HFFc6 (cell line): ENCODE data around the gene DNAH14. TPM values are rescaled to one million over a fixed set of nuclear protein-coding genes. Genes with fewer than 3 reads are reported as not detected.
"Not testable (repeated sequence)": the region's sequence is repeated elsewhere in the genome, so short reads cannot be mapped to it uniquely, and the experiment has no call there.

Experiments
- DNase-seq: peaks from one replicate; pipeline ENCODE4 v3.0.0-alpha.2; 2018
- H3K27ac Mint-ChIP-seq: 2 replicates; pipeline ENCODE4 v1.8.0; 2020; ENCODE audit warnings: mild to moderate bottlenecking, mixed read lengths
- H3K27me3 Mint-ChIP-seq: 2 replicates; pipeline ENCODE4 v1.8.0; 2021; ENCODE audit warnings: mild to moderate bottlenecking, moderate library complexity, mixed read lengths; ENCODE audit not compliant: insufficient read depth
- H3K36me3 Mint-ChIP-seq: 2 replicates; pipeline ENCODE4 v1.8.0; 2021; ENCODE audit warnings: low read depth, mixed read lengths
- H3K4me1 Mint-ChIP-seq: 2 replicates; pipeline ENCODE4 v1.8.0; 2020; ENCODE audit warnings: low read depth, mixed read lengths
- H3K4me3 Mint-ChIP-seq: 2 replicates; pipeline ENCODE4 v1.8.0; 2020; ENCODE audit warnings: mild to moderate bottlenecking, moderate library complexity, mixed read lengths
- H3K9me3 Mint-ChIP-seq: 2 replicates; pipeline ENCODE4 v1.8.0; 2020; ENCODE audit warnings: mild to moderate bottlenecking, mixed read lengths
- CTCF ChIP-seq: fragments of 200-600 bp; sonication (generic); IDR thresholded peaks from 2 replicates; pipeline ENCODE4 v1.5.0; 2021; ENCODE audit warnings: antibody characterized with exemption, mild to moderate bottlenecking
- total RNA-seq, 6 experiments: library from RNA; stranded (reverse); fragmentation: NEBNext Ultra II Directional; extraction: Animal tissue kit (Norgen Biotek cat#: 25700); gene quantifications; 2 replicates in 1 of 6; 3 replicates in 5 of 6; pipeline ENCODE4 v1.2.3, GENCODE V29; 2021

DNAH14 gene
- total RNA-seq, 6 experiments from 2014 or later: 6.0 to 8.4 (median 6.9) TPM

- Mint-ChIP-seq H3K4me1 (no peaks in the 10 kb centered on the region), H3K9me3 (peaks cover 13% of the 10 kb centered on the region), H3K4me3 (no peak overlapping the region), H3K36me3 (no peaks in the 10 kb centered on the region), H3K27ac (no peak overlapping the region), H3K27me3 (no peaks in the 10 kb centered on the region)
- no peak for DNase-seq
- TF ChIP-seq CTCF: no peak
These were observed 60.1 kb downstream of the DNAH14 start for GRCh38 chr1:224989615-224990014.

GRCh38 chr1:224991550-224991949 lies 62.1 kb downstream of the DNAH14 start:
- H3K27me3 Mint-ChIP-seq, H3K27ac Mint-ChIP-seq, H3K4me3 Mint-ChIP-seq, DNase-seq, H3K4me1 Mint-ChIP-seq, H3K36me3 Mint-ChIP-seq: not testable (repeated sequence)
- H3K9me3 Mint-ChIP-seq: peaks cover 18% of the 10 kb centered on the region

- DNase-seq: no peak
- H3K36me3 Mint-ChIP-seq: no peaks in the 10 kb centered on the region; the same call in 1 of the 2 replicates
- no peak for TF ChIP-seq CTCF
- H3K27ac Mint-ChIP-seq: no peak overlapping the region
- no peaks in the 10 kb centered on the region for H3K4me1 Mint-ChIP-seq
- no peak overlapping the region for H3K4me3 Mint-ChIP-seq
- peaks cover 13% of the 10 kb centered on the region for H3K9me3 Mint-ChIP-seq
- no peaks in the 10 kb centered on the region for H3K27me3 Mint-ChIP-seq
These were observed 66.1 kb downstream of the DNAH14 start for GRCh38 chr1:224995602-224996001.

GRCh38 chr1:224996266-224996665 lies 66.8 kb downstream of the DNAH14 start:
- DNase-seq: no peak
- Mint-ChIP-seq H3K27me3 (no peaks in the 10 kb centered on the region), H3K4me3 (no peak overlapping the region), H3K36me3 (no peaks in the 10 kb centered on the region; the same call in 1 of the 2 replicates), H3K4me1 (no peaks in the 10 kb centered on the region), H3K27ac (no peak overlapping the region), H3K9me3 (peaks cover 14% of the 10 kb centered on the region)
- no peak for TF ChIP-seq CTCF

GRCh38 chr1:224998185-224998584 lies 68.7 kb downstream of the DNAH14 start:
- no peak for DNase-seq
- Mint-ChIP-seq H3K27ac (no peak overlapping the region), H3K4me3 (no peak overlapping the region), H3K4me1 (no peaks in the 10 kb centered on the region), H3K27me3 (no peaks in the 10 kb centered on the region), H3K36me3 (no peaks in the 10 kb centered on the region; the same call in 1 of the 2 replicates), H3K9me3 (peaks cover 9% of the 10 kb centered on the region; the same call in 1 of the 2 replicates)
- TF ChIP-seq CTCF: no peak

GRCh38 chr1:225004396-225004795 lies 74.9 kb downstream of the DNAH14 start:
- H3K4me3 Mint-ChIP-seq: no peak overlapping the region
- peak; percentile 45 for TF ChIP-seq CTCF
- no peaks in the 10 kb centered on the region for H3K4me1 Mint-ChIP-seq
- peaks cover 13% of the 10 kb centered on the region for H3K36me3 Mint-ChIP-seq
- H3K27me3 Mint-ChIP-seq: no peaks in the 10 kb centered on the region
- H3K9me3 Mint-ChIP-seq: peaks cover 24% of the 10 kb centered on the region
- no peak overlapping the region for H3K27ac Mint-ChIP-seq
- DNase-seq: no peak

GRCh38 chr1:225006352-225006751 lies 76.9 kb downstream of the DNAH14 start:
- Mint-ChIP-seq H3K36me3 (peaks cover 13% of the 10 kb centered on the region), H3K9me3 (peaks cover 32% of the 10 kb centered on the region)
- H3K4me1 Mint-ChIP-seq, H3K27ac Mint-ChIP-seq, H3K27me3 Mint-ChIP-seq, H3K4me3 Mint-ChIP-seq, DNase-seq: not testable (repeated sequence)

GRCh38 chr1:225008050-225008449 lies 78.6 kb downstream of the DNAH14 start:
- not testable (repeated sequence) for H3K4me1 Mint-ChIP-seq, DNase-seq, H3K27me3 Mint-ChIP-seq, H3K27ac Mint-ChIP-seq, H3K4me3 Mint-ChIP-seq
- peaks cover 37% of the 10 kb centered on the region for H3K9me3 Mint-ChIP-seq
- H3K36me3 Mint-ChIP-seq: peaks cover 13% of the 10 kb centered on the region
